Measurements from ENCODE around the gene STIL.

DNA sequence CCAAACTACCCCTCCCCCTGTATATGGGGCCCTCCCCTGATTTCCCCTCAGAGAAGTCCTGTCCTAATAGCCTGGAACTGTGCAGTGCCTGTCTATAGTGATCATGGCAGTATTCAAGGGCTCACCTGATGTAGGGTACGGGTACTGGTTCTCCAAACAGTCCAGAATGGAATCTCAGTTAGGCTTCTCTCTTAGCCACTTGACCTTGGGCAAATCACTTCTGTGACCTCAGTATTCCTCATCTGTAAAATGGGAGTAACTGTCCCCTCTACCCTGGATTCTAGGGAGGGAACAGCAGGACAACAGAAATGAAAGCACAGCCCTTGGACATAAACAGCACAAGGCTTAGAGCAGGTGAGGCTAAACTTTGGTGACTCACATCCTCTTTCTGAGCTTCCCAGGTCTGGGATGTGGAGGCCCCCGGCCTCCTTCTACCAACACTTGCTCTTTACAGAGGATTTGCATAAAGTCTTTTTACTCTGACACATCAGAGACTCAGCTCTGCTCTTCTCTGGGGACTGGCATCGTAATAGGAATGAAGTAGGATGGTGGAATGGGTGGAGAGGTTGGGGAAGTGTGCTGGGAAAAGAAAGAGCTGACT, 104.1 kb downstream of the STIL start:
- TF ChIP-seq SUZ12 (IDR thresholded peaks at IDR 0.05; ENCODE audit: extremely low read depth, insufficient read depth, insufficient read length): no peak
- TF ChIP-seq YY1 (IDR thresholded peaks at IDR 0.05; ENCODE audit: insufficient read depth, insufficient read length): no peak
